HG02943 (cell line): ENCODE measurements around the gene LRRC59.
A peak's percentile ranks its signal among the peaks of the same experiment; 100 is the strongest.
"Not testable (repeated sequence)": the region's sequence is repeated elsewhere in the genome, so short reads cannot be mapped to it uniquely, and the experiment has no call there.

Experiments
- ATAC-seq: cut with Tn5 transposase; IDR thresholded peaks from one replicate; pipeline ENCODE4 v1.9.1; 2021; ENCODE audit warnings: mild to moderate bottlenecking, low read depth, moderate library complexity; ENCODE audit not compliant: unreplicated experiment

The LRRC59 gene

DNA sequence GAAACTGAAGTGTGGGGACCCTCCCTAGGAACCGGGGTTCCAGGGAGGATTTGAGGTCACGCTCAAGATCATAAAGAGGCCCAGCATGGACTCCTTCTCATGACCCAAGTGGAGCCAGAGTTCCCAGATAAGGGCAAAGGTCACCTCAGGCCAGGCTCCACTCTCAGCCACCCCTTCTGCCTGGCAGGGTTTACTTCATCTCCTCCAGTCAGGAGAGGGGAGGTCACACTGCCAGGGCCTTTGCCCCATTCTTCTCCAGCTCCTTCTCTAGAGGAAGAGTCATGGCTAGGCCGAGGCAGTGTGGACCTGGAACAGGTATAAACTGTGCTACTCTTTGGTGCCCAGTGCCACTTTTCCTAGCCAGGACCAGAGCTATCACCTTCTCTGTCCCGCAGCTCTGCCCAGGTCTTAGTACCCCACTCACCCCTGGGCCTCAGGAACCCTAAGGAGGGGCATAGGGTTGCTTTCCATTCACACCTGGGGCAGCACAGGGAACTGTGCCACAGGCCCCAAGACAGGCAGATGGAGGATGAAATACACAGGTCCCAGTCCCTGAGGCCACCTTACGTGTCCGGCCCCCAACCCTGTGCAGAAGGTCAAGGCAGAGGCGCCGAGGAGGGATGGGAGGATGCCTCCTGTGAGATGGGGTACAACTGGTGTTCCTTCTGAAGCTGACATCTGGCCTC is 27.8 kb upstream of the LRRC59 start:
- ATAC-seq: no peak

DNA sequence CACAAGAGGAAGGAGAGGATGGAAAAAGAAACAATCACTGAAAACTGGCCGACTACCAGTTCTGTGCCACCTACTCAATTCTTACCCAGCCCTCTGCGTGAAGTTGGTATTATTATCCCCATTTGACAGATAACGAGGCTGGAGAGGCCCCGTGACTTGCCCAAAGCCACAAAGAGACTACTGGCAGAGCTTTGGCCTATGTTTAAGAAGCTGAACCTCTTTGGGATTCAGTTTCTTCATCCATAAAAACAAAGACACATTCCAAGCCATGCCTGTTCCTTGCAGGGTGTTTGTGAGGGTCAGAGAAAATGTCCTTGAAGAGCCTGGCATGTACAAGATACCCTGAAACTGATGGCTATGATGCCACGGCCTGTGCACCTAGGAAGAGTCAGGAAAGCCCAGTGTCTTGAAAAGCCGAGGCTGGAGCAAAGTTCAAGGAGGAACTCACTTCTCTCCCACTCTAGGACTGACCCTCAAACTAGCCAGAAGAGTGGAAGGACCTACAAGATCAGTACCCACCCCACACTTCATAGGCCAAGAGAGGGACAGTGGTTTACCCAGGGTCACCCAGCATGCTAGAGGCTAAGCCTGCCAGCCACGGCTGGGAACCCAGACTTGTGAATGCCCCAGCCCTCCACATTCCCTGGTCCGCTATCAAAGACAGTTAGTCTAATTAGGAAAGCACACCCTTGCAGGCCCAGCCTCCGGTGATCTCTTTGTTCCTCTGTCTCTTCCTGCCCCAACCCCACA is 27.1 kb upstream of the LRRC59 start:
- no peak for ATAC-seq

DNA sequence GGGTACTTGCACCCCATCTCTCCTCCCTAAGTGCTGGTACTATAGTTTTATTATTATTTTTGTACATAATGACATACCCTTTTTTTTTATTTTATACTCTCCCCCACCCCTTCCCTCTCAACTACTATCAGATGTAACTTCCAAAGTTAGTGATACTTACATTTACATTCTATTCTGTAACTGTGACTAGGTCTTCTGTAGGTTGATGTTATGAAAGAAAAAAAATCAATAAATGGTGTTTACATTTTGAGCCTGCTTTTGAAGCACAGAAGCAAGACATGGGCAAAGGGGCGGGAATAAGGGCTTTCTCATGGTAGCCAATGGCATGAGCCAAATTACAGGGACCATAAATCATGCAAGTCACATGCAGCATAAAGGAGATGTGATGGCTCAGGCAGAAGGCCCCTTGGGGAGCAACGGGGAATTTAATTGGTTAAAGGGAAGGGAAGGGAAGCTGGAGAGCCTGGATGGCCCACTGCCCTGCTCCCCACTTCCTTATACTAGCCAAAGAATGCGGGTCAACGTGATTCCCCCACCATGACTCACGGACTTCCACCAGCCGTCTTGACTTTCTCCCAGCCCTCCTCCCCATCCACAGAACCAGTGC is 26.3 kb upstream of the LRRC59 start:
- ATAC-seq: no peak

DNA sequence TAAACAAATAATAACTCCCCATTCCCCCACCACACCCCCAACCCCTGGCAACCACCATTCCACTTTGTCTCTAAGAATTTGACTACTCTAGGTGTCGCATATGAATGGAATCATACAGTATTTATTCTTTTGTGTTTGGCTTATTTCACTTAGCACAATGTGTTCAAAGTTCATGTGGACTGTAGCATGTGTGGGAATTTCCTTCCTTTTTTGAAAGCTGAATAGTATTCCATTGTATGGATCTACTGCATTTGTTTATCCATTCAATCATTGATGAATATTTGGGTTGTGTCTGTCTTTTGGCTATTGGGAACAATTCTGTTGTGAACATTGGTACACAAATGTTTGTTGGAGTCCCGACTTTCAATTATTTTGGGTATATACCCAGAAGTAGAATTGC is 25.4 kb upstream of the LRRC59 start:
- no peak for ATAC-seq

DNA sequence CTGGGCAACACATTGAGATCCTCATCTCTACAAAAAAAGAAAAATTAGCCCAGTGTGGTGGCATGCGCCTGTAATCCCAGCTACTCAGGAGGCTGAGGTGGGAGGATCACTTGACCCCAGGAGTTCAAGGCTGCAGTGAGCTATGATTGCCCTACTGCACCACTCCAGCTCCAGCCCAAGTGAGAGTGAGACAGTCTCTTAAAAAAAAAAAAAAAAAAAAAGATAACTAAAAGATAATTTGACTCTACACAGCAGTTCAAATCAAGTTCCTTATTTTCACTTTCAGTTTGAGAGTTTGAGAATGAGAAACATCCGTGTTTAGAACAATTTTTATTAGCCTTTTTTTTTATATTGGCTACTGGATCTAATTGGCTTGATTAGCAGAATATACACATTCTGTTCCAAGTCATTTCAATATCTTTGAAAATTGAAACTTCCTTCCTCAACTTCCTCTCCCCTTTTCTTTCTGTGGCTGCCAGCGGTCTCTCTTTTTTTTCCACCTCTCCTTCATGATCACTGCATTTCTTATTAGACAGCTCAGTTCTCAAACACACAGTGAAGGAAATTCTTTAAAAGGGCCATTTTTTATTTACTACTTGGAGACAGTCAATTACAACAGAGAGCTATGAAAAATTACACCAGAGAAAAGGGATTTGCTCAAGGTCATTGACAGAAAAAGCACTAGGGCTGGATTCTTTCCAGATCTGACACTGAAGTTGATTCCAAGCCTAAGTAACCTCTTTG is 24.2 kb upstream of the LRRC59 start:
- ATAC-seq: no peak

DNA sequence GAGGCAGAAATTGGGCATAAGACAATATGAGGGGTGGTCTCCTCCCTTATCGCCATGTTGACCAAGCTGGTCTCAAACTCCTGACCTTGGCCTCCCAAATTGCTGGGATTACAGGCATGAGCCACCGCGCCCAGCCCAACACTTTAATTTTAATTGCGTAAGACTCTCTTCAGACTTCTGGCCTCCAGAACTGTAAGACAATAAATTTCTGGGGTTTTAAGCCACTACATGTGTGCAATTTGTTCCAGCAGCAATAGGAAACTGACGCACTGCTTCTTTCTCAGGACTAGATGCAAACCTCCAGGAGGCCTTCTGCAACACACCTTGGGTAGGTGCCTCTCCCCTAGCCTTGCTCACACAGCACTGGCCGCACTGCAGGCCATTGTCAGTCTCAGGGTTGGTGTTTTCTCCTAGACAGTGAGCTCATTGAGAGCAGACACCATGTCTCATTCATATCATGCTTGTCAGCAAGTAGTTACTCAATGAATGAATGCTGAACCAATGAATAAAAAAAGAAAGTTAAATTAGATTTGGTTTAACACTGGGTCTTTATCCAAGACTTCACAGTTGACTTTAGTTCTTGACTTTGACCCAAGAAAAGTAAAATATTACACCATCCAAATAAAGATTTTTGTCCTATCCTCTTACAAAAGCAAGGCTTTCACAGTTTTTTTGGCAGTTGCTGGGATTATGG is 23.2 kb upstream of the LRRC59 start:
- ATAC-seq: no peak

DNA sequence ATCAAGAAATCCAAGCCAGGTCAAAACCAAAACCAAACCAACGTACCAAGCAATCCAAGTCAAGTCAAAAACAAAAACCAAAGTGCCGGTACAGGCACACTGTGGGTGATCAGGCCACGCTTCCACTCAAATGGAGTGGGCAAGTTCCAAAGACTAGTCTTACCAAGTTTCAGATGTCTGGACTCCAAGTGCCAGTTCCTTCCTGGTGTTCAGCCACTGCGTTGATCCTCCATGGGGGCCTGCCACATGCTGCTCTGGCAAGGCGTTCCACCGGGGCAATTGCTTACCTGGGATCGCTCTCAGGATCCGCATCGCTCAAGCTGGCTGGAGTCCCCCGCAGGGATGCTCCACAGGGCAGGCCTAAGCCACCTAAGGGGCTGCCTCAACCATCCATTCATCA is 22.3 kb upstream of the LRRC59 start:
- ATAC-seq: not testable (repeated sequence)

DNA sequence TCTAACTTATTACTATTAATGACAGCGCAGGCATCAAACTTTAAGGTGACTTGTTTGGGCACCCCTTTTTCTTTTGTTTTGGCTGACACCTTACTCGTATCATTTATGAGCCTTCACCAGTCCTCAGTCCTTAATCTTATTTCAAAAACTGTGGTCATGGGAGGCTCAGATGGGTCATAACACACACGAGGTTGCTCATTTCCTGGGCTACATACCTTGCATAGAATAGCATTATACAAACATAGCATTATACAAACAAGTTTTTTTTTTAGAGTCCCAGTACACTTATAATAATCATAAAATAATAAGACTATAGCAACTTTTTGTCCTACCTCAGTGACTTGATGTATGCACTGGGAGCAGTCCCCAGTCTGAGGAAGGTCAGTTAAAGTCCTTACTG is 17.5 kb upstream of the LRRC59 start:
- no peak for ATAC-seq

DNA sequence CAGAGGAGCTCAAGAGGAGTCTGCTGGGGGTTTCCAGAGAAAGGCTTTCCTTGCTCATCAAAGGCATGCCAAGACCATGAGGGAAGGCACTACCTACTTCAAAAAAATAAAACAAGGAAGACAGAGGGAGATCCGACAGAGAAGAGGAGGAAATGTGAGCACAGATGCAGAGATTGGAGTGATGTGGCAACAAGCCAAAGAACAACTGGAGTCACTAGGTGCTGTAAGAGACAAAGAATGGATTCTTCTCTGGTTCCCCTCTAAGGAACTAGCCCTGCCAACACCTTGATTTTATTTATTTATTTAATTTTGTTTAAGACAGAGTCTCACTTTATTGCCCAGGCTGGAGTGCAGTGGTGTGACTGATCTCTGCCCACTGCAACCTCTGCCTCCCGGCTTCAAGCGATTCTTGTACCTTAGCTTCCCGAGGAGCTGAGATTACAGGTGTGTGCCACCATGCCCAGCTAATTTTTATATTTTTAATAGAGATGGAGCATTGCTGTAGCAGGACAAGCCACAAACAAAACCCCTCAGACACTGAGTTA is 14.9 kb upstream of the LRRC59 start:
- no peak for ATAC-seq

DNA sequence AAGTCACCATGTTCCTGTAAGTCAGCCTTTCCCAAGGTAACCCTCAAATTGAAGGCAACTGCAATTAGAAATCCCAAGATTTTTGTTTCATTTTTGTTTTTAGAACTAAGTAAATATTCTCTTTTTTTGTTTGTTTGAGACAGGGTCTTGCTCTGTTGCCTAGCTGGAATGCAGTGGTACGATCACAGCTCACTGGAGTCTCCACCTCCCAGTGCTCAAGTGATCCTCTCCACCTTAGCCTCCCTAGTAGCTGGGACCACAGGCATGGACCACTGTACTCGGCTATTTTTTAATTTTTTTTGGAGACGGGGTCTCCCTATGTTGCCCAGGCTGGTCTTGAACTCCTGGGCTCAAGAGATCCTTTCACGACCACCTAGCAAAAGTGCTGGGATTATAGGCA is 10.6 kb upstream of the LRRC59 start:
- ATAC-seq: no peak

DNA sequence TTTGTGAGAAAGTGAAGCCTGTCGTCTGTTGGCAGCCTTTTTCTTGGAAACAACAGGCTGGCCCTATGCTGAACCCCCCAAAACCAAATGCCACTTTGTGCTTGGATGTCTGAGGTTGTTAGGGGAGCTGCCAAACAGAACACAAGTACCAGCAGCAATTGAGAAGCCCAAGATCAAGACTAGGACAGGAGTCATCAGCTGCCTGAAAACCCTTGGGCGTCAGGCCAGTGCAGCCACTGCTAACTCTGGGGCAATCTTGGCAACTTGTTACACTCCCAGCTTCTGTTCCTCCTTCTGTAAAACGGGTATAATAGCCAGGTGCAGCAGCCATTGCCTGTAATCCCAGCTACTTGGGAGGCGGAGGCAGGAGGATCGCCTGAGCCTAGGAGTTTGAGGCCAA is 9.3 kb upstream of the LRRC59 start:
- ATAC-seq: no peak

DNA sequence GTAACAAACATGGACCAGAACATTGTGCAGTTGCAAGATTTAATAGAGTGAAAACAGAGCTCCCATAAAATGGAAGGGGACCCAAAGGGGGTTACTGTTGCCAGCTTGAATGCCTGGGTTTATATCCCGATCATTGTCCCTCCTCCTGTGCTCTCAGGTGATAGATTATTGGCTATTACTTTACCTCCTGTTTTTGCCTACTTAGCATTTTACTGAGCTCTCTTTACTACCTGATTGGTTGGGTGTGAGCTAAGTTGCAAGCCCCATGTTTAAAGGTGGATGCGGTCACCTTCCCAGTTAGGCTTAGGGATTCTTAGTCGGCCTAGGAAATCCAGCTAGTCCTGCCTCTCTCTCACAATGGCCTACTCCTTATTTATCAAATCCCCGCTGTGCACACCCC is 8.0 kb upstream of the LRRC59 start:
- ATAC-seq: not testable (repeated sequence)

DNA sequence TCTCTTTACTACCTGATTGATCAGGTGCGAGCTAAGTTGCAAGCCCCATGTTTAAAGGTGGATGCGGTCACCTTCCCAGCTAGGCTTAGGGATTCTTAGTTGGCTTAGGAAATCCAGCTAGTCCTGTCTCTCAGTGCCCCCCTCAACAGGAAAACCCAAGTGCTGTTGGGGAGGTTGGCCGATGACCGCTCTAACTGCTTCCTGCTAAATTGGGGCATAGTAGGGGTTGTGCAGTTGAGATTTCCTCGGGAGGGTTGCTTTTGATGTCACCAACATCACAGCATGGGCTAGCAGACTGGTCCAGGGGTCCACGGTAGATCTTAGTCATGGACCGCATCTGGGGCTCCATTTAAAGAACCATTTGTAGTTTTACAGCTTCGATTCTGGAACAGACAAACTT is 2.3 kb upstream of the LRRC59 start:
- ATAC-seq: not testable (repeated sequence)

DNA sequence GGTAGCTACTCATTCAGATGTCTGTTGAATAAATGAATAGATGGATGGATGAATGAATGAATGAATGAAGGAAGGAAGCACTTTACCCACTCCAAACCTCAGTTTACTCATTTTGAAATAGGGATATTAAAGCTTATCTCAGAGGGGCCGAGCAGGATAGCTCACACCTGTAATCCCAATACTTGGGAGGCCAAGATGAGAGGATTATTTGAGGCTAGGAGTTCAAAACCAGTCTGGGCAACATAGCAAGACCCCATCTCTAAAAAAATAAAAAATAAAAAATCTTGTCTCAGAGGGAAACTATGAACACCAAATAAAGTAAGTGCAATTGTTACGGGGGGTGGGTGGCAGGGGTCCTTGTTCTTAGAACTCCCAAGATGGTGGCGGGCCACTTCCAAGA is 1.3 kb upstream of the LRRC59 start:
- ATAC-seq: not testable (repeated sequence)

DNA sequence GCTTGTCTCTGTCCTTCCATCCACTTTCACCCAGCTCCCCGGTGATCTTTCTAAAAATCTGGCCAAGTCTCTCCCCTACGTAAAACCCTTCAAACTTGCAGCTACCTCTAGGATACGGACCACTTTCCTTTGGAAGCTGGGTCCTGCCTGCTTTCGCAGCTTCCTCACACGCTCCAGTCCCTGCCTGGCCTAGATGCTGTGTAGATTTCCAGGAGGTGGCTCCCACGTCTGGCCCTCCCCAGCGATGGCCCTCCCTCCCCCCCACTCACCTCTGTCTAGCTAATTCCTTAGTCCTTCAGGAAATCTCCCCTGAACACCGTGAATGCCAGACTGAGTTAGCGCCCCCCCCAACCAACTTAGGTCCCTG is 579 bp upstream of the LRRC59 start:
- ATAC-seq: no peak

DNA sequence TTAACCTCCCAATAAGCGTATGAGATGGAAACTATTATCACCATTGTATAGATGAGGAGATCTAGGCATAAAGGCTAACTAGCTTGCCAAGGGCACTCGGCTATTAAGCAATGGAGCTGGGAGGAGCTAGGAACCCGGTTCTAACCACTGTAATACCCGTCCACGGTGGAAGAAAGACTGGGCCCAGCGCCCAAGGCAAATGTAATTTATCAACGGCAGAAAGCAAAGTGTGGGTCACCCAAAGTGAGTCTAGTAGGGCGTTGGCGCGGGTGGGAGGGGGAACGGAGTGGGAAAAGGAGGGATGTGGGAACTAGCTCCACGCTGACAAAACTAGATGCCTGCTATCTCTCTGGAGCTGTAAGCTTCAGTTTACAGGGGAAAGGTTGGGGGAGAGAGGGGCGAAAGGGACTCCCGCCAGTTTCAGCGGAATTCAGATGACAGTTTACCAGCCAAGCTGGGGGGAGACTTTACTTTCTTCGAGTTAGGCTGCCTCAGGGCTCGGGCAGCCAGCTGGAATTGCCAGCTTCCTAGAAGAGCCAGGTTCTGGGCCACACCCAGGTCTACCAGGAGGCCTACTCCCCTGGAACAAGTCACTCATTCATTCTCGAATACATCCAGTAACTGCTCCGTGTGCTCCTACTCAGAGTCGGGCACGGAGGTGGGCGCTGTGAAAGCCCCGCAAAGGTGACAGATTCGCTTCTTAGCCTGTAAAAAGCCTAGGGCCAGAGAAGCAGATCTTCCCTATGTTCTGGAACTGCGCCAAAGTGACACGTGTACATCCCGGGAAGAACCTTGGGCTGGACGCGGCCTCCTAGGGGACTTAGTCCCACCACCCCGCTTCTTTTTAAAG is 837 bp downstream of the LRRC59 start:
- ATAC-seq: peak; percentile 24

DNA sequence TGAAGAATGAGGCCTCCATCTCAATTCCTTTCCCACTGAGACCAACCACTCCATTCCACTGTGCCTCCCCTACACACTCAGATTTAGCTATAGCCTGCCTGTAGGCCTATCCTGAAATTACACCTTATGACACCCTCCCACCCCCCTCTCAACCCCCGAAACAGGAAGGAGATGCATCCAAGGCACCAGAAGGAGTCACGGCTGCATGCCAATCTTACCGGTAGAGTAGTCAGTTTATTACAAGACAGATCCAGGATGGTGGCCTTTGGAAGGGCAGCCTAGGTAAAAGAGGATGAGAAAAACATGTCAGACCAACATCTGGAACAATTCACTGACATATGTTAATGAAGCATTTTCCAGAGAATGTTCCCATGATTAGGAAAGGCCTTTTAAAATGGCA is 2.6 kb downstream of the LRRC59 start:
- ATAC-seq: no peak

DNA sequence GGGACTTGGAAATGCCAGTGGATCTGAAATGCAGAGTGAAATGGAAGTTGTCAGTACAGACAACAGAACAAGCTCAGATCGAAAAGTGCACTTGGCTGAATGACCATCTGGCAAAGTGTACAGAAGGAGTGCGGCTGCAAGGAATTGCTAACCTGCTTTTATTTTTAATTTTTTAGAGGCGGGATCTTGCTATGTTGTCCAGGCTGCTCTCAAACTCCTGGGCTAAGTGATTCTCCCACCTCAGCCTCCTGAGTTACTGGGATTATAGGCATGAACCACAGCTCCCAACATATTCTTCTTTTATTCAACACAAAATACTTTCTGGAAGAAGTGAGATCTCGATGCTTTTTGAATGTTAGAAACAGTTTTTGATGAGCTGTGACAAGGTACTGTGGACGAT is 3.6 kb downstream of the LRRC59 start:
- no peak for ATAC-seq

DNA sequence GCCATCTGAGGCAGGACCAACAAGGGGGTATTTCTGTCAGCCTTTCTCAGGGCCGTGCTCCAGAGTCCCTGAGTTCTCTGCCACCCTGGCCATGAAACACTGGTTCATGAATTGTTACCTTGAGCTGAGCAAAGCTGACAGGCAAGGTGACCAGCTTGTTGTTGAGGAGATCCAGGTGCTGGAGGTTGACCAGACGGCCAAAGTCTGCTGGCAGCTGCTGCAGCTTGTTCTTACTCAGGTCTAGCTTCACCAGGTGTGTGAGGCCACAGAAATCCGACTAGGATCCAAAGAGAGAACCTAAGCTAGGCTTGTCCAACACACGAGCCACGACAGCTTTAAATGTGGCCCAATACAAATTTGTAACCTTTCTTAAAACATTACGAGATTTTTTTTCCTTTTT is 4.7 kb downstream of the LRRC59 start:
- ATAC-seq: no peak

DNA sequence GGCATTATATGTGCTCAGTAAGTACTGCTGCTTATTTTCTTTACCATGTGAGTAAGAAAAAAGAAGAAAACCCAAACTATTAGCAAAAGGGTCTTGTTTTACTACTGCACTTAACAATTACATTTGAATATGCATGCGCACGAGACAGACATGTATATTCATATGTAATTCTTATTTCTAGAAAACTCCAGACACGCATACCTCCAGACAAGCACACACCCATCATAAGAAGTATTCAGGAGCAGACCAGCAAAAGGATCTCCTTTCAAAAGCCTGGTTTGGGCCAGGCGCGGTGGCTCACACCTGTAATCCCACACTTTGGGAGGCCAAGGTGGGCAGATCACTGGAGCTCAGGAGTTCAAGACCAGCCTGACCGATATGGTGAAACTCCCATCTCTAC is 7.8 kb downstream of the LRRC59 start:
- ATAC-seq: no peak
